Upper lobe of right lung (tissue), 1 donor: ENCODE measurements around the gene VPS11. TPM values are rescaled to one million over a fixed set of nuclear protein-coding genes. Genes with fewer than 3 reads are reported as not detected.
"Not testable (repeated sequence)": the region's sequence is repeated elsewhere in the genome, so short reads cannot be mapped to it uniquely, and the experiment has no call there.

Source experiments
- ATAC-seq: fragments of 200-7000 bp; cut with Tn5 transposase; one replicate; pipeline ENCODE4 v1.9.1; 2020; ENCODE audit warnings: mild to moderate bottlenecking, moderate library complexity
- DNase-seq: peaks from one replicate; pipeline ENCODE4 v3.0.0-alpha.2; 2020
- H3K27ac ChIP-seq: fragments of 200-600 bp; one replicate; pipeline ENCODE4 v1.8.0; 2022
- H3K27me3 ChIP-seq: fragments of 200-600 bp; one replicate; pipeline ENCODE4 v1.8.0; 2022; ENCODE audit warnings: mild to moderate bottlenecking
- H3K36me3 ChIP-seq: fragments of 200-600 bp; one replicate; pipeline ENCODE4 v1.8.0; 2022
- H3K4me1 ChIP-seq: fragments of 200-600 bp; one replicate; pipeline ENCODE4 v1.8.0; 2022
- H3K4me3 ChIP-seq: fragments of 200-600 bp; one replicate; pipeline ENCODE4 v1.8.0; 2022; ENCODE audit warnings: mild to moderate bottlenecking
- H3K9me3 ChIP-seq: fragments of 200-600 bp; one replicate; pipeline ENCODE4 v1.8.0; 2022
- CTCF ChIP-seq: fragments of 200-600 bp; IDR thresholded peaks from one replicate; pipeline ENCODE4 v1.8.0; 2022; ENCODE audit warnings: antibody characterized with exemption
- intact Hi-C: fragments of 100-400 bp; cut with DNase I; formaldehyde crosslinking; loops from one replicate; pipeline ENCODE4 v1.11.0; 2022
- total RNA-seq: library from RNA; stranded (reverse); fragmentation: NEBNext Ultra II Directional; extraction: Animal tissue kit (Norgen Biotek cat#: 25700); gene quantifications from one replicate; pipeline ENCODE4 v1.2.1, GENCODE V29; 2021
- donor health status: DM: no; HTN: yes; CAD: no; lungs with severe emphysema.

VPS11 gene
- total RNA-seq, 1 donor from 2014 or later: 41.5 TPM

- H3K27me3 ChIP-seq: no peaks in the 10 kb centered on the region
- H3K4me1 ChIP-seq: peaks cover 18% of the 10 kb centered on the region
- peak; percentile 98 for ATAC-seq
- H3K36me3 ChIP-seq: peaks cover 6% of the 10 kb centered on the region
- H3K4me3 ChIP-seq: peak within 1 kb of the TSS; percentile 71
- peak within 1 kb of the TSS; percentile 69 for H3K27ac ChIP-seq
- H3K9me3 ChIP-seq: no peaks in the 10 kb centered on the region
- intact Hi-C loops: no loop called here
- DNase-seq: peak; percentile 99
- TF ChIP-seq CTCF: no peak
Measured at GRCh38 chr11:119030329-119031047, 37.1 kb upstream of the VPS11 start, which contains the start of gene SLC37A4. TSS of gene SLC37A4 (minus strand) at chr11:119030877.

- no peaks in the 10 kb centered on the region for H3K9me3 ChIP-seq
- H3K4me1 ChIP-seq: peaks cover 18% of the 10 kb centered on the region
- no peaks in the 10 kb centered on the region for H3K27me3 ChIP-seq
- H3K27ac ChIP-seq: no peak overlapping the region
- no peak overlapping the region for H3K4me3 ChIP-seq
- DNase-seq: no peak
- H3K36me3 ChIP-seq: no peaks in the 10 kb centered on the region
- TF ChIP-seq CTCF: no peak
- intact Hi-C loops: no loop called here
- no peak for ATAC-seq
Measured at GRCh38 chr11:119031912-119032280, 35.7 kb upstream of the VPS11 start.

GRCh38 chr11:119033421-119033820 lies 34.2 kb upstream of the VPS11 start:
- H3K27ac ChIP-seq, ATAC-seq, intact Hi-C loops, H3K27me3 ChIP-seq, H3K36me3 ChIP-seq, H3K9me3 ChIP-seq, H3K4me3 ChIP-seq, DNase-seq: not testable (repeated sequence)
- peaks cover 18% of the 10 kb centered on the region for H3K4me1 ChIP-seq

- ATAC-seq: no peak
- H3K4me3 ChIP-seq: no peak overlapping the region
- no peaks in the 10 kb centered on the region for H3K36me3 ChIP-seq
- no peaks in the 10 kb centered on the region for H3K27me3 ChIP-seq
- DNase-seq: no peak
- peaks cover 6% of the 10 kb centered on the region for H3K4me1 ChIP-seq
- H3K9me3 ChIP-seq: no peaks in the 10 kb centered on the region
- H3K27ac ChIP-seq: no peak overlapping the region
- intact Hi-C loops: no loop called here
- TF ChIP-seq CTCF: no peak
Measured at GRCh38 chr11:119034813-119035212, 32.8 kb upstream of the VPS11 start.

- no peak for DNase-seq
- H3K4me1 ChIP-seq: no peaks in the 10 kb centered on the region
- intact Hi-C loops: no loop called here
- ATAC-seq: no peak
- no peak overlapping the region for H3K4me3 ChIP-seq
- H3K36me3 ChIP-seq: no peaks in the 10 kb centered on the region
- no peak for TF ChIP-seq CTCF
- H3K27ac ChIP-seq: no peak overlapping the region
- H3K27me3 ChIP-seq: no peaks in the 10 kb centered on the region
- no peaks in the 10 kb centered on the region for H3K9me3 ChIP-seq
Measured at GRCh38 chr11:119038884-119039283, 28.7 kb upstream of the VPS11 start.

- DNase-seq, intact Hi-C loops: not testable (repeated sequence)
Measured at GRCh38 chr11:119039471-119039870, 28.1 kb upstream of the VPS11 start.

More at GRCh38 chr11:119039471-119039870, 28.1 kb upstream of the VPS11 start:
- ATAC-seq, H3K27ac ChIP-seq, H3K4me3 ChIP-seq, H3K36me3 ChIP-seq, H3K9me3 ChIP-seq, H3K27me3 ChIP-seq, H3K4me1 ChIP-seq: not testable (repeated sequence)
